NCI-H2227 (cell line): ENCODE data around the gene WDHD1.
"Not testable (repeated sequence)": the region's sequence is repeated elsewhere in the genome, so short reads cannot be mapped to it uniquely, and the experiment has no call there.

Experiments used
- DNase-seq: peaks from one replicate; lab custom pipeline; 2025; ENCODE audit not compliant: unreplicated experiment; lab: John Stamatoyannopoulos, UW

The WDHD1 gene

GRCh38 chr14:54967496-54967895, 59.4 kb downstream of the WDHD1 start:
- DNase-seq, result no peak

- no peak for DNase-seq
Measured at GRCh38 chr14:54955143-54955542, 71.8 kb downstream of the WDHD1 start.

DNA sequence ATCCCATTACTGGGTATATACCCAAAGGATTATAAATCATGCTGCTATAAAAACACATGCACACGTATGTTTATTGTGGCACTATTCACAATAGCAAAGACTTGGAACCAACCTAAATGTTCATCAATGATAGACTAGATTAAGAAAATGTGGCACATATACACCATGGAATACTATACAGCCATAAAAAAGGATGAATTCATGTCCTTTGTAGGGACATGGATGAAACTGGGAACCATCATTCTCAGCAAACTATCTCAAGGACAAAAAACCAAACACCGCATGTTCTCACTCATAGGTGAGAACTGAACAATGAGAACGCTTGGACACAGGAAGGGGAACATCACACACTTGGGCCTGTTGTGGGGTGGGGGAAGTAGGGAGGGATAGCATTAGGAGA, 73.3 kb downstream of the WDHD1 start:
- DNase-seq, result not testable (repeated sequence)

GRCh38 chr14:54952803-54953202, 74.1 kb downstream of the WDHD1 start:
- DNase-seq, result not testable (repeated sequence)

DNA sequence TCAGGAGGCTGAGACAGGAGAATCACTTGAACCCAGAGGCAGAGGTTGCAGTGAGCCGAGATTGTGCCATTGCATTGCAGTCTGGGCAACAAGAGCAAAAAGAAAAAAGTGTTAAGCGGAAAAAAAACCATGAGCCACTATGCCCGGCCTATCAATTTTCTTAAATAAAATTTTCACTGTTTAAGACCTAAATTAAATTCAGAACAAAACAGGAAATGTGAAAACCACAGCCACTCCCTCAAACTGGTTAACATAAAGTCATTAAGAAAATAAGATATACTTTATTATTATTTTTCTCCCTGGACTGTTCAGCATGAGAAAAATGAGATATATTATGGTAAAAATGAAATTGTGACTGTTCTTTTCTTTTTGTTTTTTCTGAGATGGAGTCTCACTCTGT, 79.7 kb downstream of the WDHD1 start:
- no peak for DNase-seq

DNA sequence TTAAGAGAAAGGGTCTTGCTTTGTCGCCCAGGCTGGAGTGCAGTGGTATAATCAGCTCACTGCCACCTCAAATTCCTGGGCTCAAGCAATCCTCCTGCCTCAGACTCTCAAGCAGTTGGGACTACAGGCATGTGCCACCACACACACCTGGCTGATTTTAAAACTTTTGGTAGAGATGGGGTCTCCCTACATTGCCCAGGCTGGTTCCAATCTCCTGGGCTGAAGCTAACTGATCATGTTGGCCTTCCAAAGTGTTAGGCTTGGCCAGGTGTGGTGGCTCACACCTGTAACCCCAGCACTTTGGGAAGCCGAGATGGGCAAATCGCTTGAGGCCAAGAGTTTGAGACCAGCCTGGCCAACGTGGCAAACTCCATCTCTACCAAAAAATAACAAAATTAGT, 80.4 kb downstream of the WDHD1 start:
- DNase-seq, result no peak

DNA sequence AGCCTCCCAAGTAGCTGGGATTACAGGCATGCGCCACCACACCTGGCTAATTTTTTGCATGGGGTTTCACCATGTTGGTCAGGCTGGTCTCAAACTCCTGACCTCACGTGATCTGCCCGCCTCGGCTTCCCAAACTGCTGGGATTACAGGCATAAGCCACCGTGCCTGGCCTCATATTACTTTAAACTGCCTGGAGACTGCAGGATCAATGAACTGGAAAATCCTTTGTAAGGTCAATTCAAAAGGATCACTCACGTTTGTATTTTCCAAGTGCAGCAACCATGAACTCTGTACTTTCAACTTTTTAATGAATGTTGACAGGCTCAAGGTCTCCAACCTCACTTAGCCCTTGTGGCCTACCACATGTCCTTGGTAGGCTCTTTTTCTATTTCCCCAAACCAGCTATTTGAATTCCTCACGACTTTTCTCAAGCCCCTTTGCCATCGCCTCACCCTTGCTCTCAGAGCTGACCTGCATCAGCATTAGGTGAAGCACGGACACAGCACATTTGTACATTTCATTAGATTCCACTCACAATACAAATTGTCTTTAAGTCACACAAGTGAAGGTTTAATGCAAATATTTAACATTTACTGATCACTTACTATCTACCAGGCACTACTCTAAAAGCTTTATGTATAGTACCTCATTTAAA, 82.0 kb downstream of the WDHD1 start:
- no peak for DNase-seq

DNA sequence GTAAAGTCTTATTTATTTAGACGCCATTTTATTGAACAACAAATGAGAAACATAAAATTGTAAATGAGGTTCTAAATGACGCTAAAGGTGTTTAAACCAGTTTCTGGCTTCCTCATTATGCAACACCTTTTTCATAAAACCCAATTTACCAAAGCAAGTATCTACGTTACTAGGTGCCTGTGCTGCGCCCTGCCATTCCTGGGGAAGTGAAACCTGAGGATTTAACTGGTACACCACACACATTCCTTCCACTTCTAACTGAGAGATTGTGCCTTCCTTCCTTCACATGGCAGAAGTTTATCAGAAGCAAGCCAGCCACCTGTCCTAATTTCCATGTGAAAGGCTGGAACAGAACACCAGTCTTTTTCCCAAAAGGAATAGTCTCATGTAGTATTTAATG, 84.0 kb downstream of the WDHD1 start:
- no peak for DNase-seq

DNA sequence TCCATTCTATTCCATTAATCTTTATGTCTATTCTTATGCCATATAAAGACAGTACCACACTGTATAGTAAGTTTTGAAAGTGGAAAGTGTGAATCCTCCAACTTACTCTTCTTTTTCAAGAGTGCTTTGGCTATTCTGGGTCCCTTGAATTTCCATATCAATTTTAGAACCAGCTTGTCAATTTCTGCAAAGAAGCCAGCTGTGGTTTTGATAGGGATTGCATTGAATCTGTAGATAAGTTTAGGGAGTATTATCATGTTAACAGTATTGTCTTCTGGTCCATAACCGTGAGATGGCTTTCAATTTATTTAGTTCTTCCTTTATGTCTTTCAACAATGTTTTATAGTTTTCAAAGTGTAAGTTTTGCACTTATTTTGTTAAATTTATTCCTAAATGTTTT, 90.1 kb downstream of the WDHD1 start:
- DNase-seq, result no peak

- DNase-seq, result no peak
Measured at GRCh38 chr14:54935958-54936357, 90.9 kb downstream of the WDHD1 start.

DNA sequence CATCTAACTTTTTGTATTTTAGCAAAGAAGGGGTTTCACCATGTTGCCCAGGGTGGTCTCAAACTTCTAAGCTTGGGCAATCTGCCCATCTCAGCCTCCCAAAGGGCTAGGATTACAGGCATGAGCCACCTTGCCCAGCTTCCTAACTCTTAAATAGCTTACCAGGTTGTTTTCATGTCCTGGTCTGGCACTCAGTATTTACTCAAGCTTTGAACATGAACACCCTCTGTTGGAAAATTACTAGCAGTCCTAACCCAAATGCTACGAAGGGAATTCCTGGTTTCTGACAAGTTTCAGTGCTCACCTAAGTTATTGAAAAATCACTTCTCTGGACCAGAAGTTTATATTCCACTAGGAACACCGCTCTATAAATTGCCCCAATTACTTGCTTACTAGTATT, 91.8 kb downstream of the WDHD1 start:
- no peak for DNase-seq

DNA sequence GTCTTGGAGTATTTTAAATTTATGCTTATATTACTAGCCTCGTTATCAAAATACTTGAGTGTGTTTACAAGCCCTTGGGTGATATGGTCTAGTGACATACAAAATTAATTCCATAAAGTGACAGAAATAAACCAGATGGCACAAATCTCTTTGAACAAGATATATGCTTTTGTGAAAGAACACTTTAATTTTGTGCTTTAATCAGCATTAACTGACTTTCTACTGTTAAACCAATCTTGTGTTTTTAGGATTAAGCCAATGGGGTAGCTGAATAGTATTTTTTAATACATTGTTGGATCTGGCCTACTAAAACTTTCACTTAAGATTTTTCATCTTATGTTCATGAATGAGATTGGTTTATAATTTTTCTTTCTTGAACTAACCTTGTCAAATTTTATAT, 93.9 kb downstream of the WDHD1 start:
- no peak for DNase-seq

DNA sequence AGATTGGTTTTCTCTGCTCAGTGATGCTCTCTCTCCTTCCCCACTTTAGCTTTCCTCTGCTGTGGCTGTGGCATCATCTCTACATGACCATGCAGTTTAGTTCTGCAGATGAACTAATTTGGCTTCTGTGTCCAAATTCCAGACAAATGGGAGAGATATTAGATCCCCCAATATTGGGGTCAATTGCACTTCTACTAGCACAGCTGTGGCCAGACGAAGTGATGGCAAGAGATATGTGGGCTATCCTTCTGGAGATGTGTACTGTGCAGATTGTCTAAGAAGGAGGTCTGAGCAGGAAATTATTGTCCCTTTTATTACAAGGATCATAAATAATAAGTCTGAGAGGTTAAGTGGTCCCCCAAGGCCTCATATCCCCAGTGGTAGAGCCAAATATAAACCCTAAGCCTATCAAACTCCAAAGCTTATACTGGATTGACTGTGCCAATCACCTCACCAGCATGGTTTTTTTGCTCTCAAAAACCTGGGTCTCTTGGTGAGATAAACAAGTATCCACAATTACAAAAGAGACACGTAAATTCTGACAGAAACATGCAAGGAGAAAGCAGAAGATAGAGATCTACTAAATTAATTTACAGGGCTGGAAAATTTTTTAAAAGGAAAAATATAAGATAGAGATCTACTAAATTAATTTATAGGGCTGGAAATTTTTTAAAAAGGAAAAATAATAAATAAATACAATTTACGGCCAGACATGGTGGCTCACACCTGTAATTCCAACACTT, 95.1 kb downstream of the WDHD1 start:
- DNase-seq, result no peak

DNA sequence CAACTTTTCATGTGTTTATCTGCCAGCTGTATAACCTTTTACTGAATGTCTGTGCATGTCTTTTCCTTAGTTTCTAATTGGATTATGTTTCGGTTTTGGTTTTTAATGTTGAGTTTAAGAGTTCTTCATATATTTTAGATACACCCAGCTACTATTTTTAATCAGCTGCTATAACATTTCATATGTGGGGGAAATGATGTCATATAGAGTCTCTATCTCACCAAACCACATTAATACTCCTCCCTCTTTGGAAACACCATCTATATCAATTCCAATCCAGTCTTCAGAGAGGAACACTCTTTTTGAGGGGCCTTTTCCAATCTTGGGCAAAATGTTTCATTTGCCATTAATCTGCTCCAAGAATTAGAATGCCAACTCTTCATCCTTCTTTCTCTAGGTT, 95.8 kb downstream of the WDHD1 start:
- no peak for DNase-seq

DNA sequence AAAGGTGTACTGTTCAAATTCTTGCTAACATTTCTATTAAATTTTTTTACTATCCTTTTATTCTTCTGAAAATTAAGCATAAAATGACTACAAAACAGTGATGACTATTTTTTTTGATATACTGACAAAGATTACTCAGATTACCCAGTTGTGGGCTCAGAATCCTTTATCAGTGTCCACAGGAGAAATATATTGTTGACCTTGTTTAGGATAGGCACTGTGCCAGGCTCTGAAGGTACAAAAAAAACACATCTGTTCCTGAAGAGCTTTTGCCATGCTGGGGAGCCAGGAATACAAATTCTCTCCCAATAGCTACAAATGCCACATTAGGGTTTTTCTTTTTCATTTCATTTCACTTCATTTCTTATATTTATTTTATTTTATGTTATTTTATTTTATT, 97.3 kb downstream of the WDHD1 start:
- DNase-seq, result no peak

DNA sequence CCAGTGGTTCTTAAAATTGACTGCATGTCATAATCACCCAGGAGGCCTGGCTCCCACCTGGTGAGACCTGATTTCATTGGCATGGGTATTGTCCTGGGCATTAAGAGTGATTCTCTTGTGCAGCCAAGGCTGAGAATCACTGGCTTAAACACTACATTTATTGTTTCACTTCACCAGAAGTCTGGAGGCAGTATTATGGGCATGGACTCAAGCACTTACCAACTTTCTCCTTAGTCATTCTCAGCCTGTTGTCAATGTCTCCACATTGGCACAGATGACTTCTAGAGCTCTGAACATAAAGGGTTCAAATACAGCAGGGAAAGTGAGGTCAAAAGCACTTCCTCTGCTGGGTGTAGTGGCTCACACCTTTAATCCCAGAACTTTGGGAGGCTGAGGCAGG, 98.7 kb downstream of the WDHD1 start:
- no peak for DNase-seq

GRCh38 chr14:54927551-54927950, 99.3 kb downstream of the WDHD1 start:
- no peak for DNase-seq

DNA sequence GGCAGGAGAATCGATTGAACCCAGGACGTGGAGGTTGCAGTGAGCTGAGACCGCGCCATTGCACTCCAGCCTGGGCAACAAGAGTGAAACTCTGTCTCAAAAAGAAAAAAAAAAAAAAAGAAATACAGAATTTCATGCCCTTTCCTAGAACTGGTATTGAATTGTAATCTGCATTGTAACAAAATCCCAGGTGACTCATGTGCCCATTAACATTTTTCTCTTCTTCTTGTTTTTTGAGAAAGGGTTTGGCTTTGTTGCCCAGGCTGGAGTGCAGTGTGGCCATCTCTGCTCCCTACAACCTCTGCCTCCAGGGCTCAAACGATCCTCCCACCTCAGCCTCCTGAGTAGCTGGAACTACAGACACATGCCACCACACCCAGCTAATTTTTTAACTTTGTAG, 100.3 kb downstream of the WDHD1 start:
- DNase-seq, result not testable (repeated sequence)

DNA sequence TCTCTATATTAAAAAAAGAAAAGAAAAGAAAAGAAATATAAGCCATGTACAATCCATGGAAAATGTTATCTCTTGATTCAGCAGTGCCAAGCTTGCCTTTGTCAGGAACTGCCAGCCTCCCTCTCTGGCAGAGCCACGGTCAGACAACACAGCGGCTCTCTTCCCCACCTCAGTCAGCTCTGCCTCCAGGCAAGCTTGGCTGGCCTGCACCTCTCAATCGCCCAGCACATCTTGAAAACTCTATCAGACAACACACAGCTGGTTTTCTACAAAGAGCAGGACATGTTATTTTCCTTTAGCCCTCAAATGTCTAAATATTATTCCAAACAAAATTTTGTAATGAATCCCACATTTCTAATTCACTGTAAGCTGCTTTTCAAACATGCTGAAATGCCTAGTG, 104.3 kb downstream of the WDHD1 start:
- DNase-seq, result no peak

- peak; percentile 9 for DNase-seq
Measured at GRCh38 chr14:54920052-54920451, 106.8 kb downstream of the WDHD1 start.

- no peak for DNase-seq
Measured at GRCh38 chr14:54919330-54919729, 107.6 kb downstream of the WDHD1 start.

DNA sequence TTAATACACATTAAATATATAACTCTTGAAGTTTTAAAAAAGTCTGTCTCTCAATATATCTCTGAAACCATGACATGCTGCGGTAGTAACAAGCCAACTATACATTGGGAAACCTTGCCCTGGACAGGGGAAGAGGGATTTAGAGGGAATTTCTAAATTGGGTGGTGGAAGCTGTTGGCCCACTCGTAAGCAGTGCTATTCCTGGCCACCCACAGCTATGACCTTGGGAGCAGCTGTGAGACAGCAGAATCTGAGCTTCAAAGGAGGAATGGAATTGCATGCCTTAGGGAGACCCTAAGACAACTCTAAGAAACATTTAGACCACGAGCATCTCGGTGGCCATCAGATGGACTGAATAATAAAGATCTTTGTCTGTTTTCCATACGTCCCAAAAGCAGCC, 108.5 kb downstream of the WDHD1 start:
- no peak for DNase-seq

GRCh38 chr14:54916101-54916500, 110.8 kb downstream of the WDHD1 start:
- no peak for DNase-seq
